Natural killer cell (primary cell): ENCODE results near the gene ARNT2. TPM values are rescaled to one million over a fixed set of nuclear protein-coding genes. Genes with fewer than 3 reads are reported as not detected.

Experiments used
- ATAC-seq, 3 donors: fragments of 150-1000 bp in 2 of 3; fragments of 200-7000 bp in 1 of 3; cut with Tn5 transposase; 1 replicate in 1 of 3; 2 replicates in 2 of 3; pipeline ENCODE4 v1.10.0; 2021; ENCODE audit warnings: mild to moderate bottlenecking in 2 of 3, moderate library complexity in 2 of 3
- DNase-seq, 2 donors: peaks; one replicate each; pipeline versions ENCODE4 v3.0.0 to v3.0.0-alpha.2; 2013 to 2021; ENCODE audit warnings: mixed read lengths in 1 of 2
- H3K27ac ChIP-seq: one replicate; pipeline ENCODE4 v1.5.1; 2013; ENCODE audit warnings: mild to moderate bottlenecking, low read length
- H3K27me3 ChIP-seq: one replicate; pipeline ENCODE4 v1.6.1; 2013; ENCODE audit warnings: low read length; ENCODE audit not compliant: control insufficient read depth, insufficient read depth
- H3K36me3 ChIP-seq: one replicate; pipeline ENCODE4 v1.6.1; 2013; ENCODE audit warnings: low read length; ENCODE audit not compliant: control insufficient read depth, insufficient read depth
- H3K4me1 ChIP-seq: one replicate; pipeline ENCODE4 v1.6.1; 2013; ENCODE audit warnings: low read length; ENCODE audit not compliant: control insufficient read depth, insufficient read depth
- H3K4me3 ChIP-seq: one replicate; pipeline ENCODE4 v1.5.1; 2013; ENCODE audit warnings: low read length
- H3K9me3 ChIP-seq: one replicate; pipeline ENCODE4 v1.6.1; 2013; ENCODE audit warnings: low read length; ENCODE audit not compliant: control insufficient read depth, insufficient read depth
- H3K27ac Mint-ChIP-seq, 2 donors: one replicate each; pipeline ENCODE4 v1.8.0; 2022; ENCODE audit warnings: mild to moderate bottlenecking in 2 of 2, mixed read lengths in 2 of 2, moderate library complexity in 1 of 2
- H3K27me3 Mint-ChIP-seq, 2 donors: one replicate each; pipeline ENCODE4 v1.8.0; 2022; ENCODE audit warnings: low read depth in 2 of 2, mixed read lengths in 2 of 2
- H3K36me3 Mint-ChIP-seq: one replicate; pipeline ENCODE4 v1.8.0; 2022; ENCODE audit warnings: mixed read lengths
- H3K4me1 Mint-ChIP-seq, 2 donors: one replicate each; pipeline ENCODE4 v1.8.0; 2022; ENCODE audit warnings: mixed read lengths in 2 of 2
- H3K4me3 Mint-ChIP-seq: one replicate; pipeline ENCODE4 v1.8.0; 2022; ENCODE audit warnings: mild to moderate bottlenecking, moderate library complexity, mixed read lengths
- H3K9me3 Mint-ChIP-seq, 2 donors: one replicate each; pipeline ENCODE4 v1.8.0; 2022; ENCODE audit warnings: mixed read lengths in 2 of 2
- WGBS: methylation state at CpG from one replicate; pipeline ENCODE4 v1.1.7; 2013; ENCODE audit warnings: missing lambda C conversion rate; ENCODE audit not compliant: insufficient coverage; 5-methylcytosine and 5-hydroxymethylcytosine counted together
- intact Hi-C: fragments of 100-400 bp; cut with micrococcal nuclease; formaldehyde crosslinking; loops from one replicate; pipeline ENCODE4 v1.14.2; 2022
- total RNA-seq, 4 donors: library from RNA; stranded (reverse); fragments of 120-200 nt in 1 of 4; gene quantifications; one replicate each; pipeline versions ENCODE4 v1.2.3 to v1.2.4, GENCODE V29; 2013 to 2022
- TF ChIP-seq, protein P1 (sequence below): fragments of 200-600 bp; IDR thresholded peaks from one replicate; pipeline ENCODE4 v1.8.0; 2022; ENCODE audit warnings: antibody characterized with exemption

ARNT2 gene
- total RNA-seq, 3 donors from 2014 or later (not counting 1 experiment from before 2014, with no cell fraction given): not detected

GRCh38 chr15:80485370-80486164 is 81.4 kb downstream of the ARNT2 start:
- intact Hi-C loops: no loop called here
- no peak overlapping the region for H3K4me3 Mint-ChIP-seq
- H3K27ac Mint-ChIP-seq: no peak overlapping the region
- no peak for DNase-seq
- H3K4me1 ChIP-seq: no peaks in the 10 kb centered on the region
- no peaks in the 10 kb centered on the region for H3K36me3 ChIP-seq
- no peaks in the 10 kb centered on the region for H3K4me1 Mint-ChIP-seq
- H3K9me3 Mint-ChIP-seq: no peaks in the 10 kb centered on the region
- ATAC-seq: no peak
- no peaks in the 10 kb centered on the region for H3K9me3 ChIP-seq
- 82% methylated on average over 5 of the region's 5 CpGs for WGBS
- no peak overlapping the region for H3K4me3 ChIP-seq
- no peaks in the 10 kb centered on the region for H3K27me3 ChIP-seq
- TF ChIP-seq, protein P1, sequence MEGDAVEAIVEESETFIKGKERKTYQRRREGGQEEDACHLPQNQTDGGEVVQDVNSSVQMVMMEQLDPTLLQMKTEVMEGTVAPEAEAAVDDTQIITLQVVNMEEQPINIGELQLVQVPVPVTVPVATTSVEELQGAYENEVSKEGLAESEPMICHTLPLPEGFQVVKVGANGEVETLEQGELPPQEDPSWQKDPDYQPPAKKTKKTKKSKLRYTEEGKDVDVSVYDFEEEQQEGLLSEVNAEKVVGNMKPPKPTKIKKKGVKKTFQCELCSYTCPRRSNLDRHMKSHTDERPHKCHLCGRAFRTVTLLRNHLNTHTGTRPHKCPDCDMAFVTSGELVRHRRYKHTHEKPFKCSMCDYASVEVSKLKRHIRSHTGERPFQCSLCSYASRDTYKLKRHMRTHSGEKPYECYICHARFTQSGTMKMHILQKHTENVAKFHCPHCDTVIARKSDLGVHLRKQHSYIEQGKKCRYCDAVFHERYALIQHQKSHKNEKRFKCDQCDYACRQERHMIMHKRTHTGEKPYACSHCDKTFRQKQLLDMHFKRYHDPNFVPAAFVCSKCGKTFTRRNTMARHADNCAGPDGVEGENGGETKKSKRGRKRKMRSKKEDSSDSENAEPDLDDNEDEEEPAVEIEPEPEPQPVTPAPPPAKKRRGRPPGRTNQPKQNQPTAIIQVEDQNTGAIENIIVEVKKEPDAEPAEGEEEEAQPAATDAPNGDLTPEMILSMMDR: no peak
- H3K36me3 Mint-ChIP-seq: no peaks in the 10 kb centered on the region
- peaks cover 0 to 8% of the 10 kb centered on the region in 2 donors for H3K27me3 Mint-ChIP-seq
- no peak overlapping the region for H3K27ac ChIP-seq

- Mint-ChIP-seq H3K36me3 (no peaks in the 10 kb centered on the region), H3K9me3 (no peaks in the 10 kb centered on the region), H3K4me3 (no peak overlapping the region), H3K27ac (no peak overlapping the region), H3K27me3 (peaks cover 0 to 13% of the 10 kb centered on the region in 2 donors), H3K4me1 (no peaks in the 10 kb centered on the region)
- Histone ChIP-seq H3K4me1 (no peaks in the 10 kb centered on the region), H3K9me3 (no peaks in the 10 kb centered on the region), H3K27me3 (no peaks in the 10 kb centered on the region), H3K4me3 (no peak overlapping the region), H3K36me3 (no peaks in the 10 kb centered on the region), H3K27ac (no peak overlapping the region)
- 95% methylated on average over 4 of the region's 4 CpGs for WGBS
- ATAC-seq: no peak
- DNase-seq: no peak
- TF ChIP-seq, protein P1: no peak
- intact Hi-C loops: no loop called here
These were observed 83.7 kb downstream of the ARNT2 start for GRCh38 chr15:80487839-80488390.

GRCh38 chr15:80489030-80489594 is 84.9 kb downstream of the ARNT2 start:
- Mint-ChIP-seq H3K4me3 (no peak overlapping the region), H3K4me1 (no peaks in the 10 kb centered on the region), H3K36me3 (no peaks in the 10 kb centered on the region), H3K27me3 (peaks cover 0 to 13% of the 10 kb centered on the region in 2 donors), H3K27ac (no peak overlapping the region), H3K9me3 (no peaks in the 10 kb centered on the region)
- Histone ChIP-seq H3K4me3 (no peak overlapping the region), H3K36me3 (no peaks in the 10 kb centered on the region), H3K27me3 (no peaks in the 10 kb centered on the region), H3K9me3 (no peaks in the 10 kb centered on the region), H3K4me1 (no peaks in the 10 kb centered on the region), H3K27ac (no peak overlapping the region)
- TF ChIP-seq, protein P1: no peak
- WGBS: 40% methylated on average over 6 of the region's 7 CpGs
- ATAC-seq: no peak
- intact Hi-C loops: no loop called here
- no peak for DNase-seq
